NCI-H2196 treated with DMSO at 0.1 percent for 48 hours (cell line): ENCODE data around the gene CAMTA1.
"Not testable (repeated sequence)": the region's sequence is repeated elsewhere in the genome, so short reads cannot be mapped to it uniquely, and the experiment has no call there.

ENCODE experiments used
- DNase-seq: peaks from one replicate; lab custom pipeline; 2025; ENCODE audit not compliant: unreplicated experiment; lab: John Stamatoyannopoulos, UW

Gene CAMTA1

GRCh38 chr1:7390604-7391000, 605.3 kb downstream of the CAMTA1 start:
- DNase-seq: no peak

DNA sequence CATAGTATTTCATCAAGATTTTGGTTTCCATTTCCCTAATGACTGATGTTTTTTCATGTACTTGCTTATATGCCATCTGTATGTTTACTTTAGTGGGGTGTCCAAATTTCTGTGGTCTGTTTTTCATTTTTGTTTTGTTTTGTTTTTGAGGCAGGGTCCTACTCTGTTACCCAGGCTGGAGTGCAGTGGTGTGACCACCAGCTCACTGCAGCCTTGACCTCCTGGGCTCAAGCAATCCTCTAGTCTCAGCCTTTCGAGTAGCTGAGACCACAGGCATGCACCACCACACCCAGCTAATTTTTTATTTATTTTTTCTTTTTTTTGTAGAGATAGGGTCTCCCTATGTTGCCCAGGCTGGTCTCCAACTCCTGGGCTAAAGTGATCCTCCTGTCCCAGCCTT, 607.9 kb downstream of the CAMTA1 start:
- DNase-seq: no peak

- DNase-seq: no peak
Observed at GRCh38 chr1:7395251-7395650, 610.0 kb downstream of the CAMTA1 start.

DNA sequence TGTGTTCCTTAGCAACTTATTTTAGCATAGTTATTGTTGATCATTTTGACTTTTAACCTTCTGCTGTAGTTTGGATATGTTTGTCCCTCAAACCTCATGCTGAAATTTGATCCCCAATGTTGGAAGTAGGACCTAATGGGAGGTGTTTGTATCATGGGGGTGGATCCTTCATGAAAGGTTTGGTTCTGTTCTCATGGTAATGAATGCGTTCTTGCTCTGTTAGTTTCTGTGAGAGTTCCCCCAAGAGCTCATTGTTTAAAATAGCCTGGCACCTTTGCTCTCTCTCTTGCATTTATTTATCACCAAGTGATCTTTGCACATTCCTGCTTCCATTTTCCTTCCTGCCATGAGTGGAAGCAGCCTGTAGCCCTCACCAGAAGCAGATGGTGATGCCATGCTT, 613.7 kb downstream of the CAMTA1 start:
- no peak for DNase-seq

GRCh38 chr1:7399514-7400125, 614.4 kb downstream of the CAMTA1 start:
- DNase-seq: no peak

- DNase-seq: no peak
Observed at GRCh38 chr1:7400566-7400965, 615.3 kb downstream of the CAMTA1 start.

- DNase-seq: peak; percentile 30
Observed at GRCh38 chr1:7401814-7402547, 616.7 kb downstream of the CAMTA1 start.

DNA sequence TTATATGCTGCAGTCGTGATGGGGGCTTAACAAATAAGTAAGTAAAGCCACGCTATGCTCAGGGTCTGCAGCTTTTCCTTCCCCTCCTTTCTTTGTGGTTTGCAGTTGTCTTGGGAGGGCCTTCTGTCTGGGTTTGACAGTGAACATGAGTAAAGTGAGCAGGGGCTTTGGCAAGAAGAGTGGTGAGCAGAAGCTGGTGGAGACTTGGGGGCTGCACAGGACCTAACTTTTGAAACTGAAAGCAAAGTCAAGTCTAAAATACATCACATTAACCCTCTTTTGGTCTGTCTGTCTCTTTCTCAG, 617.2 kb downstream of the CAMTA1 start:
- DNase-seq: no peak

GRCh38 chr1:7403265-7404045, 618.2 kb downstream of the CAMTA1 start:
- DNase-seq: no peak

GRCh38 chr1:7404046-7404742, 618.9 kb downstream of the CAMTA1 start:
- no peak for DNase-seq

- no peak for DNase-seq
Observed at GRCh38 chr1:7405844-7406500, 620.7 kb downstream of the CAMTA1 start.

DNA sequence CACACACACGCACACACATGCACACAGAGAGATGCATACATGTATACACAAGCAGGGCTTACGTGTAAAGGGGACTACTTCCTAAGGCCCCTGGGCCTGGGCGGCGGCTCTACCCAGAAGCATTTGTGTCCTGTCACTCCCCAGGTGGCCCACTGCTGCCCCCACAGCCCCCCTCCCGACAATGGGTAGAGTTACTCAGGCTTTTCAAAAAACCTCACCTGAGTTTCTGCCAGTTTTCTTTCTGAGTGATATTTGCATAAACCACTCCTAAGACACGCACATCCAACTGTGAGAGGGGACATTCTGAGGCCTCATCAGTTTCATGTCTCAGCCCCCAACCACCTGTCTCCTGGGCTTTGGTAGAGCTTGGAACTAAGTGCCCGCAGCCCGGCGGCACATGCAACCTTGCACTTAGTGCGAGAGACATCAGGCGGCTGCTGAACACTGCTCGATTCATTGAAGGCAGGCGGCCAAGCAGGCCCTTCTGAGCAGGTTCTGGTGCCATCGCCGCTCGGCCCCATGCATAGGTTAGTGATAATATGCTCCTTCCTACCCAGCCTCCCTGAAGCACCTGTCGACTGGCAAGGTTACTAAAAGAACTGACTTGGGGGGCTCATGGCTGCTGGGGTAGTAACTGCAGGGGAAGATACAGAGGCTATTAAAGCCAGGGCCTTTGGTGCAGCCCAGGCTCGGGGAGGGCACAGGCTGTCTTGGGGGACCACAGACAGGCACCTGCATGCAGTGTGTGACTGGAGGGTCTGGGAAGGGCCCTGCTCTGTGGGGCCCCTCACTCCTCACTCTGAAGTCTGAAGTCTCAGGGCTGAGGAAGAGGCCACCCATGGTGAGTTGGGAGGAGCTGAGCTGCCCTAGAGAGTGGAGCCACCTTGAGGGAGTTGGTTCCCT, 621.6 kb downstream of the CAMTA1 start:
- DNase-seq: no peak

DNA sequence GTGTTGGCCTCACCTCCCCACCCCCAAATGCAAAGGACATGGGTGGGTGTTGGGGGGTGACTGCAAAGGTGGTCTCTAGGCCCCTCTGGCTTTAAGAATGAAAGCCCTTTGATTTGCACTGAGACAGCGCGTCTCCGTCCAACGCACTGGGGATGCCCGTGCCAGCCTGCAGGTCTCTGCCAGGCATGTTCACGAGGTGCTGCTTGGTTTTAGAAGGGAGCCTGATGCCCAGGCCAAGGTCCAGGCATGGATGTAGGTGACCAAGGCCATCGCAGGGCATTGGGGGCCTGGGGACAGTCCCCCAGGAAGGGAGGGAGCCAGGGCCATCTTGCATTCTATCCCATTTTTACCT, 622.3 kb downstream of the CAMTA1 start:
- no peak for DNase-seq

DNA sequence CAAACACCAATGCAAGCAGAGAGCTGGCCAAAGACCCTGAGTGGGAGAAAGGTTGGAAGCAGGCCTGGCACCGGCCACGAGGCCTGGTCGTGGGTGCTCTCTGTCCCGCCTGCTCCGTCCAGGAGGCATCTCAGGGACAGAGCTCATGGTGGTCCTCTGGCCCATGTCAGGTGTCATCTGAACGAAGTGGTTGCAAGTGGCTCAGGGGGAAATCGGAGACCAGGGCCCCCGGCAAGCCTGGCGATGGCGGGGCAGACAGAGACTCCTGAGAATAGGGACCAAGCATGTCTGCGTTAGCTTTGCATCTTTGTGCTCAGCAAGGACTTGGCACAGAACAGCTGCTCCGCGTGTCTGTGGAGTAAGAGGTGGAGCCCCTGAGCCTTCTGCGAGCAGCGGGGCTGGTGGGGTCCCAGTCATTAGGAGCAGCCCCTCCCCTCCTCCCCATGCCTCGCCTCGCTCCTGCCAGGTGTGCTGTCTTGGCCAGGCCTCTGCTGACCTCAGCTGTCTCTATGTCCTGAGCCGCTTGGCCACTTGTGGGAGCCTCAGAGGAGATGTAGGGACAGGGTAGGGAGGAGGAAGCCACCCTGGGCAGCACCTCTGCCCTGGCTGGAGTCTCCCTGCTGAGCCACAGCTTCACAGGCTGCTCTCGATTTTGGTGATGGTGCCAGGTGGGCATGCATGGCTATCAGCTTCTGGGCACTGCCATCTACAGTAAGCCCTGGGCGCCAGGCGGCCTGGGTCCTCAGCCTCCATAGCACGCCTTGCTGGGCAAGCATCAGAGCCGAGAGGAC, 622.9 kb downstream of the CAMTA1 start:
- no peak for DNase-seq

- no peak for DNase-seq
Observed at GRCh38 chr1:7408771-7409150, 623.5 kb downstream of the CAMTA1 start.

- DNase-seq: no peak
Observed at GRCh38 chr1:7409278-7409677, 624.0 kb downstream of the CAMTA1 start.

- DNase-seq: no peak
Observed at GRCh38 chr1:7410156-7410555, 624.9 kb downstream of the CAMTA1 start.

GRCh38 chr1:7417618-7418017, 632.4 kb downstream of the CAMTA1 start:
- DNase-seq: not testable (repeated sequence)

DNA sequence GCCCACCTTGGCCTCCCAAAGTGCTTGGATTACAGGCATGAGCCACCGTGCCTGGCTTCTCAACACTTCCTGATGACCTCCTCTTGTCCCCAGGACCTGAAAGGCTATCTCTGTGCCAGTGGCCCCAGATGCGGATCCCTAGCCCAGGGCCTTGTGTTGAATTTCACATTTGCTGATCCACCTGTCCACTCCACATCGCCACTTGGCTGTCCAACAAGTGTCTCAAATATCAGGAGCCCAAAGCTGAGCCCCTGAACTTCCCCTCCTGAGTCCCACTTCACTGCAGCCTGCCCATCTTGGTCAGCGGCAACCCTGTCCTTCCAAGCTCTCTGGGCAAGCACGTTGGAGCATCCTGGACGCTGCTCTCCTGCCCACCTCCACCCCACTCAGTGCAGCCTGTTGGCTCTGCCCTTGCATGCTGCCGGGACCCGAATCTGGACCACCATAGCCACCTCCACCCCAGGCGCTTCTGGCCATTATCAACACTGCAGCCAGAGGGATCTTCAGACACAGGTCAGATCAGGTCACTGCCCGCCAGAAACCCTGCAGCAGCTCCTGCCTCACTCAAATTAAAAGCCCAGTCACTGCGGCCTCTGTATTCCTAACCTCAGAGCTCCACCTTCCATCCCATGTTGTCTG, 633.3 kb downstream of the CAMTA1 start:
- DNase-seq: no peak
